Right cardiac atrium (tissue), 5 donors: ENCODE data around the gene FUT9. TPM values are rescaled to one million over a fixed set of nuclear protein-coding genes. Genes with fewer than 3 reads are reported as not detected.

Source experiments
- ATAC-seq, 2 donors: fragments of 200-7000 bp; cut with Tn5 transposase; one replicate each; pipeline versions ENCODE4 v1.8.0 to v1.9.1; 2020; ENCODE audit warnings: moderate library complexity in 2 of 2, mild to moderate bottlenecking in 1 of 2
- DNase-seq, 3 donors: peaks; one replicate each; pipeline ENCODE4 v3.0.0-alpha.2; 2020
- H3K27ac ChIP-seq: one replicate; pipeline ENCODE4 v1.5.1; 2013; ENCODE audit warnings: mild to moderate bottlenecking, low read length, control low read depth, moderate library complexity
- H3K27me3 ChIP-seq: one replicate; pipeline ENCODE4 v1.6.1; 2013; ENCODE audit not compliant: control insufficient read depth, insufficient read depth
- H3K4me1 ChIP-seq: one replicate; pipeline ENCODE4 v1.6.1; 2013; ENCODE audit warnings: low read length; ENCODE audit not compliant: control insufficient read depth, insufficient read depth
- H3K4me3 ChIP-seq: one replicate; pipeline ENCODE4 v1.5.1; 2013; ENCODE audit warnings: low read length, control low read depth
- H3K9me3 ChIP-seq: one replicate; pipeline ENCODE4 v1.6.1; 2013; ENCODE audit warnings: low read length; ENCODE audit not compliant: control insufficient read depth
- WGBS: extraction: QIAGEN DNeasy Blood & Tissue Kit; methylation state at CpG from one replicate; pipeline ENCODE4 v1.1.7; 2013; 5-methylcytosine and 5-hydroxymethylcytosine counted together
- intact Hi-C, 4 donors: fragments of 100-400 bp; cut with DNase I; formaldehyde crosslinking; loops; one replicate each; pipeline versions ENCODE4 v1.11.0 to v1.14.0; 2022 to 2023
- polyA plus RNA-seq: library from polyadenylated mRNA; stranded (reverse); fragments of 200-250 nt; gene quantifications from one replicate; pipeline ENCODE4 v1.2.3, GENCODE V29; 2013
- total RNA-seq, 4 donors: library from RNA; stranded (reverse); fragmentation: NEBNext Ultra II Directional; extraction: Animal tissue kit (Norgen Biotek cat#: 25700); gene quantifications; one replicate each; pipeline ENCODE4 v1.2.1, GENCODE V29; 2021
- donor health status: healthy with polysubstance abuse.
- donor health status: DM: no; HTN: yes; CAD: no.
- donor health status: DM: no; HTN: no; CAD: no.
- donor health status: DM: no; HTN: yes; CAD: no; lungs with severe emphysema.
- donor health status: DM: yes; HTN: yes; CAD: no.

Gene FUT9
- total and polyA plus RNA-seq, 5 donors = not detected

DNA sequence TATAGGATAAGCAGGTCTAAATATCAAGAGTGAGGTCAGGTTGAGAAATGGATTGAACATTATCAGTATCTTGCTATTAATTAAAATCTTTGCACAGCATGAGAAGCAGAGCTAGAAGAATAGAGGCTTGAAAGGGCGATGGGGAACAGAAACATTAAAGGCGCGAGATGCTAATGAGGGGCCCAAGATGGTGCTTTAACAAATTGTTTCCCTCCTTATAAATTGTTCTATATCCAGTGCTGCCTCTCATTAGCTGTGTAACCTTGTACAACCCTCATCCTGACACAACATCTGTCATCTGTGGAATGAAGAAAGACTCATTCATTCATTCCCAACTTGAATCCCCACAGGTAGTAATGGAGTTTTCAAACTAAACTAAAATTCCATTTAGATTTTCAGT is 57.8 kb downstream of the FUT9 start:
- DNase-seq = no peak
- no peaks in the 10 kb centered on the region for H3K27me3 ChIP-seq
- no peaks in the 10 kb centered on the region for H3K9me3 ChIP-seq
- WGBS = 96% methylated on average over 3 of the region's 3 CpGs
- no peak overlapping the region for H3K4me3 ChIP-seq
- intact Hi-C loops = no loop called here
- no peaks in the 10 kb centered on the region for H3K4me1 ChIP-seq
- no peak for ATAC-seq
- no peak overlapping the region for H3K27ac ChIP-seq

DNA sequence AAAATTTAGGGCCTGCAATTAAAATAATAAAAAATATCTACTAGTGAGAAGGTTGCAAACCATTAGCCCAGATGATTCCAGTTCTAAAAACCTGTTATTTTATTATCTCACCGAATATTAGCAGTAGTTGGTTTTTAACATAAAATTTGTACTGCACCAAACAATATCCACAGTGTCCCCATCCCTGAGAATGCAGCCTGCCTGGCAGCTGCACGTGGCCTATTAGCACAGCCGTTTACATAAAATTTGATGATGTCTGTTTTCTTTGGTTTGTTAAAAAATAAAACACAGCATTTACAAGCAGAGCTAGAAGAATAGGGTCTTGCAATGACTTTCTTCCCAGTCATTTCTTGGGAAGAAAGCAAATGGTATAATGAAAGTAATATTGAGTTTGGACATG is 58.2 kb downstream of the FUT9 start:
- H3K4me3 ChIP-seq = no peak overlapping the region
- H3K27me3 ChIP-seq = no peaks in the 10 kb centered on the region
- ATAC-seq = no peak
- 54% methylated on average over 3 of the region's 3 CpGs for WGBS
- intact Hi-C loops = no loop called here
- H3K27ac ChIP-seq = no peak overlapping the region
- H3K9me3 ChIP-seq = no peaks in the 10 kb centered on the region
- DNase-seq = no peak
- no peaks in the 10 kb centered on the region for H3K4me1 ChIP-seq

DNA sequence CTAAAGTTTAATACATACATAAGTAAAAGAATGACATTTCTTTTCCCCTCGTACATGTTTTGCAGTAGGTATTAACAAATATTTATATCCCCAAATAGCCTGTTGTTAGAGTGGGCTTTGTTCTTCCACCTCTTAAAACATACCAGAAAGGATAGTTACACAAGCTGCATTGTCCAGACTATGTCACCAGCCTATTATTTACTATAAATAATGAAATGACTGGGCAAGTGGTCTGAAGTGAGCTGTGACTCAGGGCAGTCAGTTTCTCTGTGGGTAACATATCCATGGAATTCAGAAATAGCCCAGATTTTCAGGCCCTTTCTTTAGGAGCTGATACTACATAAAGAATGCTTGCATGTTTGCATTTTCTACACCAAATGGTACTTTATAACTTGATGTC is 60.1 kb downstream of the FUT9 start:
- WGBS = 66% methylated on average over 1 of the region's 1 CpG
- intact Hi-C loops = no loop called here
- ATAC-seq = no peak

DNA sequence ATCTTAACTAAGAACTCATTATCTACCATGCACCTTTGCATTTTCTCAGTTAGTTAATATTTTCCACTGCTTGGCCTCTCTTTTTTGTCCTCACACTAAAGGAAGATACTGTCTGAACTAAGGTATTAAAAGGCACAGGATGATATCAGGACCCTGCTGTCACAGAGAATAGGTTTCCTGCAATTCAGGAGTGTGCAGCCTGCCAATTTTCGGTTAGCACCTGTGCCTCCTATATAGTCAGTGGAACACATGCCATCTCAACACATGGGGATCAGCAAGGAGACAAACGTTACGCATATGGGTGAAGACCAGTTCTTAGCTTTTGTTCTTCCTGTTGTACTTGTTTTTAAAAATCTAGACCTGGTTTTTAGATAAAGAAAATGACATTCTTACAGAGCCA is 71.0 kb downstream of the FUT9 start:
- Histone ChIP-seq H3K4me3 (no peak overlapping the region), H3K4me1 (no peaks in the 10 kb centered on the region), H3K27ac (no peak overlapping the region), H3K27me3 (no peaks in the 10 kb centered on the region), H3K9me3 (no peaks in the 10 kb centered on the region)
- 72% methylated on average over 3 of the region's 3 CpGs for WGBS
- no peak for ATAC-seq
- no peak for DNase-seq
- intact Hi-C loops = no loop called here

More for the DNA sequence above, 60.1 kb downstream of the FUT9 start:
- no peak for DNase-seq
- Histone ChIP-seq H3K4me1 (no peaks in the 10 kb centered on the region), H3K27me3 (no peaks in the 10 kb centered on the region), H3K4me3 (no peak overlapping the region), H3K9me3 (no peaks in the 10 kb centered on the region), H3K27ac (no peak overlapping the region)

DNA sequence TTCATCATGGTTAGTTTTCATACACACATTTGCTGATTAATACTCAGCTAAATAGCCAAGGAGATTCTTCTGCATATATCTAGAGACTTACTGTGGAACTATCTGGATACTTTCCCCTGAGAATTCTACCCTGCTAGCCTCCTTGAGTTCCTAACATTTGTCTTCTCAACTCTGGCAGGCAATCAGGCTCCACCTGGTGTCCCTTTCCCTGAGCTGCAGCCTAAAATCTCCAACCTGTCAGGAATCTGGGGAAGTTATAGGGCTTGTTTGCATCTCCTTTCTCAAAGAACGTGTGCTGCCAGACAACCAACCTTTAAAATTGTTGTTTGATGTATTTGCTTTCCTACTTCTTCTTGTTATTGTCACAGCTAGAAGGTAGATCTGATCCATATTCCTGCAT is 73.4 kb downstream of the FUT9 start:
- WGBS = 34% methylated on average over 1 of the region's 1 CpG

DNA sequence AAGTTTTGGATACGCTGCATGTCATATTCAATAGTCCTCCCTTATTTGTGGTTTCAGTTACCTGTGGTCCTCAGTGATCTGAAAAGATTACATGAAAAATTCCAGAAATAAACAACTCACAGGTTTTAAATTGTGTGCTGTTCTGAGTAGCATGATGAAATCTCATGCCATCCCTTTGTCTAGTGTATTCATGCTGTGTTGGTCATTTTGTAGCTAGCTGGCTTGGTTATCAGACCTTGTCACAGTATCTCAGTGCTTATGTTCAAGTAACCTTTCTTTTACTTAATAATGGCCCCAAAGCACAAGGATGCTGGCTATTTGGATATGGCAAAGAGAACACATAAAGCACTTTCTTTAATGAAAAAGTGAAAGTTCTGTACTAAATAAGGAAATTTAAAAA is 78.3 kb downstream of the FUT9 start:
- H3K27ac ChIP-seq = no peak overlapping the region
- ATAC-seq (no peak), DNase-seq (no peak)
- H3K27me3 ChIP-seq = no peaks in the 10 kb centered on the region
- intact Hi-C loops = no loop called here
- WGBS = 92% methylated on average over 1 of the region's 1 CpG
- no peaks in the 10 kb centered on the region for H3K9me3 ChIP-seq
- H3K4me3 ChIP-seq = no peak overlapping the region
- no peaks in the 10 kb centered on the region for H3K4me1 ChIP-seq

More for the DNA sequence above, 73.4 kb downstream of the FUT9 start:
- intact Hi-C loops = no loop called here
- no peak for ATAC-seq
- H3K27ac ChIP-seq = no peak overlapping the region
- H3K27me3 ChIP-seq = no peaks in the 10 kb centered on the region
- no peak for DNase-seq
- H3K9me3 ChIP-seq = no peaks in the 10 kb centered on the region
- no peaks in the 10 kb centered on the region for H3K4me1 ChIP-seq
- no peak overlapping the region for H3K4me3 ChIP-seq

DNA sequence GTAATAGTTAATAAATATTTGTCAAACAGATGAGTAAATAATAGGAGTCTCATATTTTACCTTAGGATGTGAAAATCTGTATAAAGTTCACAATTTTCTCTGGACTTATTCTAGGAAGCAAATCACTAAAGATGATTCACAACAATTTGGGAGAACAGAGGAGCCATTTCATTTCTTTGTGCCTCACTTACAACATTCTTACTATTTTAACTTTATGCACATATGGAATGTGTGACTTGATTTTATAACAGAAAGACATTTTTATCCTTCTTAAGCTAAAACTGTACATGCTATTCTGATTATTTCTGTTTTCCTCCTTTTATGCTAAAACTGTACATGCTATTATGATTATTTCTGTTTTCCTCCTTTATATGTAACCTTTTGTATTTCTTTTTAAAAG is 83.3 kb downstream of the FUT9 start:
- ATAC-seq = no peak
- intact Hi-C loops = no loop called here

DNA sequence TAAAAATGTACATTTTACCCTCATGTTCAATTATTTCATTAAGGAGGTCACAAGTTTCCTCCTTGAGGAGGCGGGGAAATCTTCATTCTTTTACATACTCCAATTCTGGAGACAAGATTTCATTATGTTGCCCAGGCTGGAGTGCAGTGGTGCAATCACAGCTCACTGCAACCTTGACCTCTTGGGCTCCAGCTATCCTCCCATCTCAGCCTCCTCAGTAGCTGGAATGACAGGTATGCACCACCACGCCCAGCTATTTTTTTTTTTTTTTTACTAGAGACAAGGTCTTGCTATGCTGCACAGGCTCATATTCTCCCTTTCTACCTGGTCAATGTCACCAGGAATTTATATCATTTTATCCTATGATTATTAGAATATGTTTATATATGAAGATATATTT is 85.8 kb downstream of the FUT9 start:
- 85% methylated on average over 2 of the region's 2 CpGs for WGBS
- Histone ChIP-seq H3K27ac (no peak overlapping the region), H3K27me3 (no peaks in the 10 kb centered on the region), H3K9me3 (no peaks in the 10 kb centered on the region), H3K4me3 (no peak overlapping the region), H3K4me1 (no peaks in the 10 kb centered on the region)
- ATAC-seq (no peak), DNase-seq (no peak)
- intact Hi-C loops = no loop called here

More for the DNA sequence above, 83.3 kb downstream of the FUT9 start:
- Histone ChIP-seq H3K9me3 (no peaks in the 10 kb centered on the region), H3K27me3 (no peaks in the 10 kb centered on the region), H3K4me1 (no peaks in the 10 kb centered on the region), H3K4me3 (no peak overlapping the region), H3K27ac (no peak overlapping the region)
- DNase-seq = no peak

DNA sequence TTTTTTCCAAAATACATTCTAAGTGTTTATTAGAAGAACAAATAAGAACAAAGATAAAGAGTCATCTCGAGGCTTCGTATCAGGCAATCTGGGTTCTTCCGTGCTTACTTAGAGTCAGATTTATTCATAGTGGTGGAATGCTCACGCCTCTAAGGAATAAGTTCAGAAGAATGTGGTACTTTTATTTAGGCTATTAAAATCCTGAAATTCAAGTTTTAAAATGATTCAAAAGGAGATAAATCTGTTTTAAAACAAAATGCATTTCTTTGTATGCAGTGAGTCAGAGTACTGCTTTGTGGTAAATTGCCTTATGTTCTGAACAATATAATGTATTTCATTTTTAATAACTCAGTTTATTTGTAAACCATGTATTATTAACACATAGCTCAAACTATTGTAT is 89.1 kb downstream of the FUT9 start:
- Histone ChIP-seq H3K27me3 (no peaks in the 10 kb centered on the region), H3K4me3 (no peak overlapping the region), H3K27ac (no peak overlapping the region), H3K4me1 (no peaks in the 10 kb centered on the region), H3K9me3 (no peaks in the 10 kb centered on the region)
- 80% methylated on average over 4 of the region's 4 CpGs for WGBS
- ATAC-seq (no peak), DNase-seq (no peak)
- intact Hi-C loops = no loop called here

DNA sequence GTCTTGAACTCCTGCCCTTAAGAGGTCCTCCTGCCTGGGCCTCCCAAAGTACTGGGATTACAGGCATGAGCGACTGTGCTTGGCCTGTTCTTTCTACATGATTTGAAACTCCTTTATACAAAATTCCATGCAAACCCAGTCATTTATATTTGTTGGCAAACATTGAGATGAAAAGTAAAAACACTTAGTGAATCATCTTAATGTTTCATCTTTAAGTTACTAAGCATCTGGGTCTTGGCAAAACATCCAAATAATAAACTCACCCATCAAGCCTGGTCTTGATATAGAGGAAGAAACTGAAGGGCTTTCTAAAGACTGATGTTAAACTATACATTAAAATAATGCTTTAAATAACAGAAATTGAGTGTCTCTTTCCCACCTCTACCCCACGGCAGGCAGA is 95.1 kb downstream of the FUT9 start:
- no peaks in the 10 kb centered on the region for H3K27me3 ChIP-seq
- intact Hi-C loops = no loop called here
- 74% methylated on average over 2 of the region's 2 CpGs for WGBS
- no peaks in the 10 kb centered on the region for H3K4me1 ChIP-seq
- H3K4me3 ChIP-seq = no peak overlapping the region
- H3K27ac ChIP-seq = no peak overlapping the region
- ATAC-seq (no peak), DNase-seq (no peak)
- H3K9me3 ChIP-seq = no peaks in the 10 kb centered on the region

DNA sequence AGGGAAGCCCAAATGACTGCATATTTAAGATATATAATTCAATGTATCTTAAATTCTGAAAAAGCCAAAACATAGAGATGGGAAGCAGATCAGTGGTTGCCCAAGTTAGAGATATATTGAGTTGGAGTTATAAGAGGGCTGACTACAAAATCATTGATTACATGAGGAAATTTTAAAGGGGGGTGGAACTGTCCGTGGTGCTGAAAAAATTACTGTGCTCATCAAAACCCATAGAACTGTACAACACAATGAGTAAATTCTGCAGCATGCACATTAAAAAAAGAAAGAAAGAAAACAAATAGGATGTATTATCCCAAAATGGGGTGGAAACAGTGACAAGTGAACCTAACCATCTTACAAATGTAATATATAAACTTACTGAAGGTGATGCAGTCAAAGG is 100.9 kb downstream of the FUT9 start:
- Histone ChIP-seq H3K27ac (no peak overlapping the region), H3K27me3 (no peaks in the 10 kb centered on the region), H3K4me1 (no peaks in the 10 kb centered on the region), H3K9me3 (no peaks in the 10 kb centered on the region), H3K4me3 (no peak overlapping the region)
- ATAC-seq = no peak
- intact Hi-C loops = no loop called here
- DNase-seq = no peak
- WGBS = 25% methylated on average over 1 of the region's 1 CpG

DNA sequence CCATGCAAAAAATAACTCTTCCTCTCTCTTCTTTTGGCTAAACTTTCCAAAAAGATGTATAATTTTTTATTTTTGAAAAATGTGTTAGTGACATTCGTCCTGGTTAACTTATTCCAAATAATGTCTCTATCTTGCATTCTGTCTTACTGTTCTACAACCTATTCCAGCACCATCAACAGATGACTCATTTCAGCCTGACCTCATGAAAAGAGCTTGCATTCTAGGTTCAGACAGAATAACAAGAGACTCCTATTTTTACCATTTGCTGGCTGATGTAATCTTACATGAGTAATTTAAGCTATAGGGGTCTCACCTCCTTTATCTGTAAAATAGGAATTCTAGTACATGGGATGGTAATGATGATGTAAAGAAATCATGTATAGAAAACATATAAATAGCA is 109.0 kb downstream of the FUT9 start:
- Histone ChIP-seq H3K9me3 (no peaks in the 10 kb centered on the region), H3K27me3 (no peaks in the 10 kb centered on the region), H3K4me3 (no peak overlapping the region), H3K4me1 (no peaks in the 10 kb centered on the region), H3K27ac (no peak overlapping the region)
- 27% methylated on average over 1 of the region's 1 CpG for WGBS
- intact Hi-C loops = no loop called here
- DNase-seq (no peak), ATAC-seq (no peak)
